CD4-positive, alpha-beta T cell treated with Interleukin-12 subunit alpha and Interleukin-12 subunit beta, for 1 hour (primary cell): Measurements from ENCODE around the gene NAGPA.

Experiments used
- DNase-seq: peaks from one replicate; pipeline ENCODE4 v3.0.0-alpha.2; 2020

NAGPA gene

DNA sequence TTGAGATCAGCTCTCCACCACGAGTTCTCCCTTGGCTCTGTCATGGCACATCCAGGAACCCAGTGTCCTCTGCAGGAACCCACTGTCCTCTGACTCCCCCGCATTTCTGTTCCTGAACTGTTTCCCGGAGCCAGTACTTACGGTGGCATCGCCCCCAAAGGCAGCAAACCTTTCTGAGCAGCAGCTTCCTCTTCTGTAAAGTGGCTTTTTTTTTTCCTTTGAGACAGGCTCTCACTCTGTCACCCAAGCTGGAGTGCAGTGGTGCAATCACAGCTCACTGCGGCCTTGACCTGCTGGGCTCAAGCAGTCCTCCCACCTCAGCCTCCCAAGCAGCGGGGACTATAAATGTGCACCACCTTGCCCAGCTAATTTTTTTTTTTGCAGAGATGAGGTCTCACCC, 32.2 kb downstream of the NAGPA start:
- no peak for DNase-seq

DNA sequence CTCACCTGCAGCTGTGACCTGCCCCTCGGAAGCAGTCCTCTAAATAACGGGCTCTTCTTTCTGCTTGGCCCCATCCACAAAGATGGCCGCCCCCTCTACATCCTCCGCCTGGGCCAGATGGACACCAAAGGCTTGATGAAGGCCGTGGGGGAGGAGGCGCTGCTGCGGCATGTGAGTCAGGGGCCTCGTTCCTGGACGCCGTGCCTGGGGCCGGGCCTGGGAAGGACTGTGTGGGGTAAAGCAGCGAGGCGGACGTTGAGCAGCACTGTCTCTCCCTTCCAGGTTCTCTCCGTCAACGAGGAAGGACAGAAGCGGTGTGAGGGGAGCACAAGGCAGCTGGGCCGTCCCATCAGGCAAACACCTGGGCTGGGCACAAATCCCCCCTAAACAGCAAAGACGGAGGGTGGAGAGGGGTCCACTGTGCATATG, 33.1 kb downstream of the NAGPA start:
- DNase-seq = no peak

DNA sequence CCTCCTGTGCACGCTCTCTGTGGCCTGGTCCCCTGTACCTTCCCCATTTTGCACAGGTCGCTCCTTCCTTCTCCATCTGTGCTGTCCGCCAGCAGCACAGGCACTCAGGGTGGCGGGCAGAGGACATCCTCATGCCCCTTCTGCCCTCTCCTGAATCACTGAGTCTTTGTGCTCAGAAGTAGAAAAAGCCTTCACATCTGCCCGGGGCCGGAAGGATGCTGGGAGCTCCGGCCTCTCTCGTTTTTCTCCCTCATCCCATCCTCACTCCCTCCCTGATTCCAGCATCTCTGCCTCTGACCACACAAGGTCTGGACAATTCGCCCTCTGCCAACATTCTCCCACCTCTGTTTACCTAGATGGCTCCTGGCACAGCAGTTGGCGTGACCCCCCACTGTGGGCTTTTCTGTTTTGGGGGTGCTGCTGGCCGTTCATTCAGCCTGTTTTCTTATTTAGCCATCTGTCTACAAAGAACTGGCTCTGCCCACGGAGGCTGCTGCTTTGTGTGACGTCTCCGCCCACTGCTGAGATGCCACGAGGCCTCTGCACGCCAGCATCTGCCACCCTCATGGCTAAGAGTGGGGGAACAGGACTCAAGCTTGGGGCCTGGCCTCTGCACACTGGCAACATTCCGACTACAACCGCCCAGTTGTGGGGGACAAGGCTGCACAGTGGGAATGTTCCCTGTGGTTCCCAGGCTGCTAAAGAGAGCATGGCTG, 38.9 kb downstream of the NAGPA start:
- no peak for DNase-seq

- DNase-seq = no peak
Measured at GRCh38 chr16:4991754-4992153, 42.0 kb downstream of the NAGPA start.

GRCh38 chr16:4990415-4990814, 43.3 kb downstream of the NAGPA start:
- DNase-seq = no peak

GRCh38 chr16:4989391-4990006, 44.2 kb downstream of the NAGPA start:
- no peak for DNase-seq

- DNase-seq = no peak
Measured at GRCh38 chr16:4988647-4989046, 45.1 kb downstream of the NAGPA start.

GRCh38 chr16:4987580-4988374, 46.0 kb downstream of the NAGPA start:
- DNase-seq = no peak

DNA sequence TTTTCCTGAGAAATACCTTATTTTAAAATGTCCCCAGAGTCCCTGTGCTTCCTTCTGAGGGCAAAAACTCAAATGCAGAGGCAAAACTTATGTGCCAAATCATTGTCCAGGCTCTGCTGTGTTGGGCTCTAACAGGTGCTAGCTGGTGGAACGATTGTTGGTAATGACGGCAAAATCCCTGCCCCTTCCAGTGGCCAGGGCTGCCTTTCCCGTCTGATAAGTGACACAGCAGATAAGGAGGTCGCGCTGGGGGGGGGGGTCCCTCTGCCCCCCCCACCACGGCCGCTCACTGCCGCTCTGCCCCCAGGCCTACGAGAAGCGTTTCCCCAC, 46.5 kb downstream of the NAGPA start:
- DNase-seq = no peak

- DNase-seq = no peak
Measured at GRCh38 chr16:4984174-4984990, 49.4 kb downstream of the NAGPA start.

- DNase-seq = no peak
Measured at GRCh38 chr16:4982056-4982867, 51.5 kb downstream of the NAGPA start.

- no peak for DNase-seq
Measured at GRCh38 chr16:4981473-4981872, 52.3 kb downstream of the NAGPA start.

GRCh38 chr16:4980691-4981090, 53.0 kb downstream of the NAGPA start:
- no peak for DNase-seq

- no peak for DNase-seq
Measured at GRCh38 chr16:4979736-4980660, 53.7 kb downstream of the NAGPA start.

GRCh38 chr16:4979164-4979563, 54.6 kb downstream of the NAGPA start:
- DNase-seq = no peak

- DNase-seq = no peak
Measured at GRCh38 chr16:4976611-4977145, 57.1 kb downstream of the NAGPA start.

- no peak for DNase-seq
Measured at GRCh38 chr16:4976079-4976478, 57.7 kb downstream of the NAGPA start.
